ENCODE results near the gene RXRA.

Gene RXRA

DNA sequence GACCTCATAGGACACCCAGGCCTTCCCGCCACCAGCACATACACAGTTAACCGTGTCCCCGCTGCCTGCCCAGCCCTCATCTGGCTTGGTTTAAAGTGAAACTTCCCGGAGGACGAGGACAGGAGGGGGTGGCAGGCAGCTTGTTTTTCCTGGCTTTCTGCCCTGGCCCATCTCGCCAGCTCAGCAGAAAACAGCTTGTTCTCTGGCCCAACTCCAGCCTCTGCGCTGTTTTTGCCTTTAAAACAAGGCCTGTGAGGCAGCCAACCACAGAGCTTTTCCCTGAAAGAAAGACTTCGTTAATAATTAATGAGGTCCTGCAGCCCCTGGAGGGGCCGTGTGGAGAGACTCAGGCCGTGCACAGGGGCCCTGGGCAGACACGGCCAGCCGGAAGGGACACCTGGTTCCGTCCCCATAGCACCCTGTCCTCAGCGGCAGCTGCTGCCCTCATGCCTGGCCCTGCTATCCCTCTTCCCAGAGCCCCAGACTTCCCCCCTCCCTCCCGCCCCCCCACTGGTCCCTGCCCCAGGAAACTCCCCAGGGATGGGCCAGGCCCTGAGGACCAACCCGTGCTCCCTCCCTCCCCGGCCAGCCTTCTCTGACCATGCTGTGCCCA lies 108.7 kb downstream of the RXRA start (continued):
- no peak for TF ChIP-seq TCF7L2 (IDR thresholded peaks at IDR 0.05; ENCODE audit: borderline replicate concordance, low read depth, low read length)
- TF ChIP-seq, protein P1, sequence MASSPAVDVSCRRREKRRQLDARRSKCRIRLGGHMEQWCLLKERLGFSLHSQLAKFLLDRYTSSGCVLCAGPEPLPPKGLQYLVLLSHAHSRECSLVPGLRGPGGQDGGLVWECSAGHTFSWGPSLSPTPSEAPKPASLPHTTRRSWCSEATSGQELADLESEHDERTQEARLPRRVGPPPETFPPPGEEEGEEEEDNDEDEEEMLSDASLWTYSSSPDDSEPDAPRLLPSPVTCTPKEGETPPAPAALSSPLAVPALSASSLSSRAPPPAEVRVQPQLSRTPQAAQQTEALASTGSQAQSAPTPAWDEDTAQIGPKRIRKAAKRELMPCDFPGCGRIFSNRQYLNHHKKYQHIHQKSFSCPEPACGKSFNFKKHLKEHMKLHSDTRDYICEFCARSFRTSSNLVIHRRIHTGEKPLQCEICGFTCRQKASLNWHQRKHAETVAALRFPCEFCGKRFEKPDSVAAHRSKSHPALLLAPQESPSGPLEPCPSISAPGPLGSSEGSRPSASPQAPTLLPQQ (tag by site-specific recombination; IDR thresholded peaks at IDR 0.05) = peak; percentile 75
- peak; percentile 47; the same call in 1 of the 2 replicates for TF ChIP-seq ZSCAN30 (tag by site-specific recombination; IDR thresholded peaks at IDR 0.05)
- TF ChIP-seq EGR2 (tag by site-specific recombination; IDR thresholded peaks at IDR 0.05; ENCODE audit: low read depth) = no peak
- no peak for TF ChIP-seq MYNN (tag by site-specific recombination; IDR thresholded peaks at IDR 0.05; ENCODE audit: borderline replicate concordance)
- TF ChIP-seq ZNF555 (tag by site-specific recombination; conservative IDR thresholded peaks at IDR 0.05) = no peak
- TF ChIP-seq, protein P2, sequence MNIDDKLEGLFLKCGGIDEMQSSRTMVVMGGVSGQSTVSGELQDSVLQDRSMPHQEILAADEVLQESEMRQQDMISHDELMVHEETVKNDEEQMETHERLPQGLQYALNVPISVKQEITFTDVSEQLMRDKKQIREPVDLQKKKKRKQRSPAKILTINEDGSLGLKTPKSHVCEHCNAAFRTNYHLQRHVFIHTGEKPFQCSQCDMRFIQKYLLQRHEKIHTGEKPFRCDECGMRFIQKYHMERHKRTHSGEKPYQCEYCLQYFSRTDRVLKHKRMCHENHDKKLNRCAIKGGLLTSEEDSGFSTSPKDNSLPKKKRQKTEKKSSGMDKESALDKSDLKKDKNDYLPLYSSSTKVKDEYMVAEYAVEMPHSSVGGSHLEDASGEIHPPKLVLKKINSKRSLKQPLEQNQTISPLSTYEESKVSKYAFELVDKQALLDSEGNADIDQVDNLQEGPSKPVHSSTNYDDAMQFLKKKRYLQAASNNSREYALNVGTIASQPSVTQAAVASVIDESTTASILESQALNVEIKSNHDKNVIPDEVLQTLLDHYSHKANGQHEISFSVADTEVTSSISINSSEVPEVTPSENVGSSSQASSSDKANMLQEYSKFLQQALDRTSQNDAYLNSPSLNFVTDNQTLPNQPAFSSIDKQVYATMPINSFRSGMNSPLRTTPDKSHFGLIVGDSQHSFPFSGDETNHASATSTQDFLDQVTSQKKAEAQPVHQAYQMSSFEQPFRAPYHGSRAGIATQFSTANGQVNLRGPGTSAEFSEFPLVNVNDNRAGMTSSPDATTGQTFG (tag by site-specific recombination; IDR thresholded peaks at IDR 0.05; ENCODE audit: borderline replicate concordance) = no peak
- no peak for TF ChIP-seq ZFP41 (tag by site-specific recombination; IDR thresholded peaks at IDR 0.05; ENCODE audit: borderline replicate concordance)
- TF ChIP-seq, protein P3, sequence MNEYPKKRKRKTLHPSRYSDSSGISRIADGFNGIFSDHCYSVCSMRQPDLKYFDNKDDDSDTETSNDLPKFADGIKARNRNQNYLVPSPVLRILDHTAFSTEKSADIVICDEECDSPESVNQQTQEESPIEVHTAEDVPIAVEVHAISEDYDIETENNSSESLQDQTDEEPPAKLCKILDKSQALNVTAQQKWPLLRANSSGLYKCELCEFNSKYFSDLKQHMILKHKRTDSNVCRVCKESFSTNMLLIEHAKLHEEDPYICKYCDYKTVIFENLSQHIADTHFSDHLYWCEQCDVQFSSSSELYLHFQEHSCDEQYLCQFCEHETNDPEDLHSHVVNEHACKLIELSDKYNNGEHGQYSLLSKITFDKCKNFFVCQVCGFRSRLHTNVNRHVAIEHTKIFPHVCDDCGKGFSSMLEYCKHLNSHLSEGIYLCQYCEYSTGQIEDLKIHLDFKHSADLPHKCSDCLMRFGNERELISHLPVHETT (tag by site-specific recombination; IDR thresholded peaks at IDR 0.05) = no peak
- TF ChIP-seq ZNF169 (tag by site-specific recombination; IDR thresholded peaks at IDR 0.05) = no peak
- TF ChIP-seq ZNF19 (tag by site-specific recombination; IDR thresholded peaks at IDR 0.05; ENCODE audit: low read depth) = no peak
- TF ChIP-seq TRIM28 (IDR thresholded peaks at IDR 0.05; ENCODE audit: borderline replicate concordance, low read length) = no peak; the same call in 1 of the 2 replicates
- TF ChIP-seq KLF16 (tag by site-specific recombination; IDR thresholded peaks at IDR 0.05) = no peak
- no peak for TF ChIP-seq ZNF138 (tag by site-specific recombination; IDR thresholded peaks at IDR 0.05; ENCODE audit: borderline replicate concordance)
- no peak for TF ChIP-seq GFI1B (tag by site-specific recombination; IDR thresholded peaks at IDR 0.05)
- TF ChIP-seq, protein P4, sequence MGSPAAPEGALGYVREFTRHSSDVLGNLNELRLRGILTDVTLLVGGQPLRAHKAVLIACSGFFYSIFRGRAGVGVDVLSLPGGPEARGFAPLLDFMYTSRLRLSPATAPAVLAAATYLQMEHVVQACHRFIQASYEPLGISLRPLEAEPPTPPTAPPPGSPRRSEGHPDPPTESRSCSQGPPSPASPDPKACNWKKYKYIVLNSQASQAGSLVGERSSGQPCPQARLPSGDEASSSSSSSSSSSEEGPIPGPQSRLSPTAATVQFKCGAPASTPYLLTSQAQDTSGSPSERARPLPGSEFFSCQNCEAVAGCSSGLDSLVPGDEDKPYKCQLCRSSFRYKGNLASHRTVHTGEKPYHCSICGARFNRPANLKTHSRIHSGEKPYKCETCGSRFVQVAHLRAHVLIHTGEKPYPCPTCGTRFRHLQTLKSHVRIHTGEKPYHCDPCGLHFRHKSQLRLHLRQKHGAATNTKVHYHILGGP (tag by site-specific recombination; IDR thresholded peaks at IDR 0.05) = no peak
- TF ChIP-seq, protein P5, sequence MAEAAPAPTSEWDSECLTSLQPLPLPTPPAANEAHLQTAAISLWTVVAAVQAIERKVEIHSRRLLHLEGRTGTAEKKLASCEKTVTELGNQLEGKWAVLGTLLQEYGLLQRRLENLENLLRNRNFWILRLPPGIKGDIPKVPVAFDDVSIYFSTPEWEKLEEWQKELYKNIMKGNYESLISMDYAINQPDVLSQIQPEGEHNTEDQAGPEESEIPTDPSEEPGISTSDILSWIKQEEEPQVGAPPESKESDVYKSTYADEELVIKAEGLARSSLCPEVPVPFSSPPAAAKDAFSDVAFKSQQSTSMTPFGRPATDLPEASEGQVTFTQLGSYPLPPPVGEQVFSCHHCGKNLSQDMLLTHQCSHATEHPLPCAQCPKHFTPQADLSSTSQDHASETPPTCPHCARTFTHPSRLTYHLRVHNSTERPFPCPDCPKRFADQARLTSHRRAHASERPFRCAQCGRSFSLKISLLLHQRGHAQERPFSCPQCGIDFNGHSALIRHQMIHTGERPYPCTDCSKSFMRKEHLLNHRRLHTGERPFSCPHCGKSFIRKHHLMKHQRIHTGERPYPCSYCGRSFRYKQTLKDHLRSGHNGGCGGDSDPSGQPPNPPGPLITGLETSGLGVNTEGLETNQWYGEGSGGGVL (tag by site-specific recombination; IDR thresholded peaks at IDR 0.05) = peak; percentile 69
- no peak for TF ChIP-seq ZSCAN23 (tag by site-specific recombination; IDR thresholded peaks at IDR 0.05)
- no peak for TF ChIP-seq ZNF558 (tag by site-specific recombination; IDR thresholded peaks at IDR 0.05)
- TF ChIP-seq ZNF341 (tag by site-specific recombination; IDR thresholded peaks at IDR 0.05; ENCODE audit: low read depth) = peak; percentile 30; the same call in 1 of the 2 replicates
- TF ChIP-seq ZNF596 (tag by site-specific recombination; IDR thresholded peaks at IDR 0.05) = no peak
- TF ChIP-seq, protein P6, sequence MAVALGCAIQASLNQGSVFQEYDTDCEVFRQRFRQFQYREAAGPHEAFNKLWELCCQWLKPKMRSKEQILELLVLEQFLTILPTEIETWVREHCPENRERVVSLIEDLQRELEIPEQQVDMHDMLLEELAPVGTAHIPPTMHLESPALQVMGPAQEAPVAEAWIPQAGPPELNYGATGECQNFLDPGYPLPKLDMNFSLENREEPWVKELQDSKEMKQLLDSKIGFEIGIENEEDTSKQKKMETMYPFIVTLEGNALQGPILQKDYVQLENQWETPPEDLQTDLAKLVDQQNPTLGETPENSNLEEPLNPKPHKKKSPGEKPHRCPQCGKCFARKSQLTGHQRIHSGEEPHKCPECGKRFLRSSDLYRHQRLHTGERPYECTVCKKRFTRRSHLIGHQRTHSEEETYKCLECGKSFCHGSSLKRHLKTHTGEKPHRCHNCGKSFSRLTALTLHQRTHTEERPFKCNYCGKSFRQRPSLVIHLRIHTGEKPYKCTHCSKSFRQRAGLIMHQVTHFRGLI (tag by site-specific recombination; IDR thresholded peaks at IDR 0.05) = no peak; the same call in 1 of the 2 replicates
- no peak for TF ChIP-seq ZNF791 (tag by site-specific recombination; IDR thresholded peaks at IDR 0.05)
- TF ChIP-seq ZNF624 (tag by site-specific recombination; IDR thresholded peaks at IDR 0.05) = no peak
- no peak for TF ChIP-seq ZNF792 (tag by site-specific recombination; IDR thresholded peaks at IDR 0.05)
- TF ChIP-seq OSR2 (tag by site-specific recombination; IDR thresholded peaks at IDR 0.05) = peak; percentile 37
- TF ChIP-seq, protein P7, sequence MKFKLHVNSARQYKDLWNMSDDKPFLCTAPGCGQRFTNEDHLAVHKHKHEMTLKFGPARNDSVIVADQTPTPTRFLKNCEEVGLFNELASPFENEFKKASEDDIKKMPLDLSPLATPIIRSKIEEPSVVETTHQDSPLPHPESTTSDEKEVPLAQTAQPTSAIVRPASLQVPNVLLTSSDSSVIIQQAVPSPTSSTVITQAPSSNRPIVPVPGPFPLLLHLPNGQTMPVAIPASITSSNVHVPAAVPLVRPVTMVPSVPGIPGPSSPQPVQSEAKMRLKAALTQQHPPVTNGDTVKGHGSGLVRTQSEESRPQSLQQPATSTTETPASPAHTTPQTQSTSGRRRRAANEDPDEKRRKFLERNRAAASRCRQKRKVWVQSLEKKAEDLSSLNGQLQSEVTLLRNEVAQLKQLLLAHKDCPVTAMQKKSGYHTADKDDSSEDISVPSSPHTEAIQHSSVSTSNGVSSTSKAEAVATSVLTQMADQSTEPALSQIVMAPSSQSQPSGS (tag by site-specific recombination; IDR thresholded peaks at IDR 0.05; ENCODE audit: low read depth) = no peak
- no peak for TF ChIP-seq HOXA7 (CRISPR knock-in tag; IDR thresholded peaks at IDR 0.05; ENCODE audit: borderline replicate concordance)
- TF ChIP-seq ZNF514 (tag by site-specific recombination; IDR thresholded peaks at IDR 0.05) = no peak

Data from HEK293 (cell line).